ENCODE measurements around the gene IL2RA. TPM values are rescaled to one million over a fixed set of nuclear protein-coding genes. Genes with fewer than 3 reads are reported as not detected.

The IL2RA gene
- total and polyA plus RNA-seq, 2 experiments from 2014 or later = not detected

- no peak overlapping the region for H3K4me2 ChIP-seq
- no peaks in the 10 kb centered on the region for H3K27me3 ChIP-seq (ENCODE audit: insufficient read depth)
- TF ChIP-seq ZNF462 (CRISPR knock-in tag; IDR thresholded peaks at IDR 0.05) = no peak
- TF ChIP-seq CREB1 (CRISPR knock-in tag; IDR thresholded peaks at IDR 0.05; ENCODE audit: low read depth) = no peak
- TF ChIP-seq, protein P1, sequence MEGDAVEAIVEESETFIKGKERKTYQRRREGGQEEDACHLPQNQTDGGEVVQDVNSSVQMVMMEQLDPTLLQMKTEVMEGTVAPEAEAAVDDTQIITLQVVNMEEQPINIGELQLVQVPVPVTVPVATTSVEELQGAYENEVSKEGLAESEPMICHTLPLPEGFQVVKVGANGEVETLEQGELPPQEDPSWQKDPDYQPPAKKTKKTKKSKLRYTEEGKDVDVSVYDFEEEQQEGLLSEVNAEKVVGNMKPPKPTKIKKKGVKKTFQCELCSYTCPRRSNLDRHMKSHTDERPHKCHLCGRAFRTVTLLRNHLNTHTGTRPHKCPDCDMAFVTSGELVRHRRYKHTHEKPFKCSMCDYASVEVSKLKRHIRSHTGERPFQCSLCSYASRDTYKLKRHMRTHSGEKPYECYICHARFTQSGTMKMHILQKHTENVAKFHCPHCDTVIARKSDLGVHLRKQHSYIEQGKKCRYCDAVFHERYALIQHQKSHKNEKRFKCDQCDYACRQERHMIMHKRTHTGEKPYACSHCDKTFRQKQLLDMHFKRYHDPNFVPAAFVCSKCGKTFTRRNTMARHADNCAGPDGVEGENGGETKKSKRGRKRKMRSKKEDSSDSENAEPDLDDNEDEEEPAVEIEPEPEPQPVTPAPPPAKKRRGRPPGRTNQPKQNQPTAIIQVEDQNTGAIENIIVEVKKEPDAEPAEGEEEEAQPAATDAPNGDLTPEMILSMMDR (conservative IDR thresholded peaks at IDR 0.05; ENCODE audit: low read depth in 2 of 2) = no peak
- no peak for TF ChIP-seq EZH2 (IDR thresholded peaks at IDR 0.05; ENCODE audit: low read depth, unreplicated experiment)
- no peak for TF ChIP-seq STAT1 (IDR thresholded peaks at IDR 0.05; ENCODE audit: unreplicated experiment)
- TF ChIP-seq ZNF331 (CRISPR knock-in tag; IDR thresholded peaks at IDR 0.05; ENCODE audit: low read depth) = no peak
- no peak for TF ChIP-seq JUNB (IDR thresholded peaks at IDR 0.05; ENCODE audit: unreplicated experiment)
- TF ChIP-seq REST (IDR thresholded peaks at IDR 0.05; ENCODE audit: unreplicated experiment) = no peak
- TF ChIP-seq ZNF114 (CRISPR knock-in tag; IDR thresholded peaks at IDR 0.05) = no peak
- no peak for TF ChIP-seq NANOG (IDR thresholded peaks at IDR 0.05; ENCODE audit: borderline replicate concordance)
- no peak for TF ChIP-seq POLR2AphosphoS5 (IDR thresholded peaks at IDR 0.05; ENCODE audit: low read depth)
- H3F3A ChIP-seq (replicated peaks; ENCODE audit: low read depth) = no peaks in the 10 kb centered on the region
- no peak overlapping the region for H2AFZ ChIP-seq
- H3K4me1 Mint-ChIP-seq = peaks cover 17% of the 10 kb centered on the region
- H3K36me3 Mint-ChIP-seq (ENCODE audit: low read depth) = no peaks in the 10 kb centered on the region
- ATAC-seq = no peak
- H3K9me2 ChIP-seq (ENCODE audit: insufficient read depth) = no peaks in the 10 kb centered on the region
- H3K4me3 ChIP-seq = no peak overlapping the region
- H3K27ac ChIP-seq (ENCODE audit: low read depth) = no peak overlapping the region
- H3K36me3 ChIP-seq (ENCODE audit: insufficient read depth) = no peaks in the 10 kb centered on the region
- no peak overlapping the region for H3K27ac Mint-ChIP-seq
- no peak for DNase-seq (ENCODE audit: low spot score)
- peaks cover 5% of the 10 kb centered on the region; the same call in 2 of the 3 replicates for H3K9me3 Mint-ChIP-seq
- no peaks in the 10 kb centered on the region for H4K20me1 ChIP-seq (replicated peaks; ENCODE audit: insufficient read depth)
- no peaks in the 10 kb centered on the region for H3K79me2 ChIP-seq (replicated peaks; ENCODE audit: insufficient read depth)
- 0 out of 2 replicates have a peak, but pooled peaks cover 5% of the 10 kb centered on the region for H3K4me1 ChIP-seq (ENCODE audit: insufficient read depth)
- no peak overlapping the region for H3K4me3 Mint-ChIP-seq
- peaks cover 7% of the 10 kb centered on the region for H3K27me3 Mint-ChIP-seq (ENCODE audit: insufficient read depth, low read depth, poor library complexity)
Observed at GRCh38 chr10:6010569-6010968, 51.6 kb downstream of the IL2RA start.

All from GM23338 (cell line).